Neuron (in vitro differentiated cells): ENCODE data around the gene POLD1.

ENCODE experiments used
- H2AFZ ChIP-seq: one replicate; pipeline ENCODE4 v1.6.1; 2013; ENCODE audit warnings: low read depth, mild to moderate bottlenecking, inconsistent platforms, low read length, moderate library complexity
- H3K27me3 ChIP-seq: one replicate; pipeline ENCODE4 v1.6.1; 2013; ENCODE audit warnings: low read length; ENCODE audit not compliant: insufficient read depth
- H3K36me3 ChIP-seq: one replicate; pipeline ENCODE4 v1.6.1; 2013; ENCODE audit warnings: low read length; ENCODE audit not compliant: insufficient read depth
- H3K4me1 ChIP-seq: one replicate; pipeline ENCODE4 v1.6.1; 2013; ENCODE audit warnings: low read length; ENCODE audit not compliant: insufficient read depth
- H3K4me3 ChIP-seq: 2 replicates; pipeline ENCODE4 v1.5.1; 2013; ENCODE audit warnings: mild to moderate bottlenecking, low read length, moderate library complexity
- H3K9me3 ChIP-seq: one replicate; pipeline ENCODE4 v1.6.1; 2013; ENCODE audit warnings: low read length

Gene POLD1

DNA sequence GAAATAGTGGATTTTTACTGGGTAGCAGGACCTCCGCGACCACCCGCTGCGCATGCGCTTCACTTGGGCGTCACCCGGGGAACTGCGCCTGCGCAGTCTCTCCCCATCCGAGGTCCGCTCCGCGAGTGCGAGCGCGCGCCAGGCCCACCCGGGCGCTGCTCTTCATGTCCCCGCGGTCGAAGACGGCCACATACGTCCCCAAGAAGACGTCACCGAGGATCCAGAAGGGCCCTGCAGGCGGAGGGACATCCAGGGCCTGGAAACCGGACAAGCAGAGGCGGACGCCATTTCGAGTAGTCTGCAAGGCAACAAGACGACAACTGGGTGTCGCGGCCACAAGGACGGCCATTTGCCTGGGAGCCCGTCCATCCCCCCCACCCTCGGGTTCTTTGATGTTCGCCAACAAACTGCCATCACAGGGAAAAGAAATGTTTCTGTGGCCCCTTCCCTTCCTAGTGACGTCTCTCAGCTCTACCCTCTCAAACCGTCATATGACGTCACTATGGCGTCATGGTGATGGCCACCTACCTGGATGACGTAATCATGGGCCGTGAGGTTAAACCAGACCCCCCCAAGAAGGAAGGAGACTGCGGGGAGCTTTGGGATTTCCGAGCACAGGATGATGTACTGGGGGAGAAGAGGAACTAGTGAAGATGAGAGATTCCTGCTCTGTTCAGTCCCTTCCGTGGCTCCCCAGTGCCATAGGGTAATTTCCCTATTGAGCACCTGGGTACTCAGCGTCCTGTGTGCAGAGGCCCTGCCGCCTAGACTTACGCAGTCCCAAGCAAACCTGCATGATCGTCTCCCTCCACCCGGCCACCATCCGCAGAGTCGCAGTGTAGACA, 25.4 kb upstream of the POLD1 start:
- no peak overlapping the region for H2AFZ ChIP-seq
- no peaks in the 10 kb centered on the region for H3K27me3 ChIP-seq
- no peaks in the 10 kb centered on the region for H3K4me1 ChIP-seq
- H3K9me3 ChIP-seq, result peaks cover 2% of the 10 kb centered on the region
- H3K36me3 ChIP-seq, result no peaks in the 10 kb centered on the region
- H3K4me3 ChIP-seq, result no peak overlapping the region

DNA sequence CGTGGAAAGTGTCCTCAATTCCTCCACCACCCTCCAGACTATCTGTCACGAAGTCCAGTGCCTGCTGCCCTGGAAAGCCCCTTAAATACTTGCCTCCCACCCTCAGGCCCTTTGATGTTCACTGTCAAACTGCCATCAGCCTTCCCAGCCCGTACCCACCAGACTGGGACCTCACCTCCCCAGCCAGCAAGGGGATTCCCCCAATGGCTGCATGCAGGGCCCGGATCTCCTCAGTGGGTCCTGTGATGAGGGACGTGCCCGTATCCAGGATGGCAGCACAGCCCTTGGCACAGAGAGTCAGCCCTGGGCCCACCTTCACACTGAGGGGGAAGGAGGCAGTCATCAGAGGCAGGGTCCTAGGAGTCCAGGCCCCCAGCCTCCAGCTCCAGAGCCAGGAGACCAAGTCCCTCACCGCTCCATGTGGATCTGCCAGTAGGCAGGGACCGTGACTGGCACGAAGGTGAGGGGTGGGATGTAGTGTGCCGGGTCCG, 24.8 kb upstream of the POLD1 start:
- Histone ChIP-seq H3K4me3 (no peak overlapping the region), H3K27me3 (no peaks in the 10 kb centered on the region), H3K36me3 (no peaks in the 10 kb centered on the region), H3K4me1 (no peaks in the 10 kb centered on the region), H2AFZ (no peak overlapping the region), H3K9me3 (peaks cover 2% of the 10 kb centered on the region)

DNA sequence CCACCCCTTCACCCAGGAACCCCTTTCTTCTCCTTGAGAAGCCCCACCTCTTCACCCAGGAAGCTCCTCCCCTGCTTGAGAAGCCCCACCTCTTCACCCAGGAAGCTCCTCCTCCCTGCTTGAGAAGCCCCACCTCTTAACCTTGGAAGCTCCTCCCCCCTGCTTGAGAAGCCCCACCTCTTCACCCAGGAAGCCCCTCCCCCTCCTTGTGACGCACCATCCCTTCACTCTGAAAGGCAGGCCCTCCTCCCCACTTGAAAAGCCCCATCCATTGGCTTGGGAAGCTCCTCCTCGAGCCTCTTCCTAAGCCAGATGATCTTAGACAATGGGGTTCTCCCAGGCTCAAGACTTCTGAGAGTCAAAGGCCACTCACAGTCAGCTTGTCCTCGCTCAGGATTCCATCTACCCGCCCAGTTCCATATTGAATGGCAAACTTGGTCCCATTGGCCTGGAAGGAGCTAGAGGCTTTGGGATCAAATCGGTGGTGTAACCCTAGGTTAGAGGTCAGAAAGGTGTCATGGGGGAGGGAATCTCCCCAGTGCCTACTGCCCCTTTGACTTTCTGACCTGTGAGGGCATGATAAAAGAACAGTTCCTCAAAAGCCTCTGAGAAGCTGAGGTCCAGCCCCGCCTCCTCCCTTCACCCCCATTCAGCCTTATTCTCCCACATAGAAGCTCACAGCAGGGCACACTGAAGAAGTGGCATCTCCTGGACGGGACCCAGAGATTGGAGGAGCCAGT, 22.7 kb upstream of the POLD1 start:
- H3K9me3 ChIP-seq, result peaks cover 2% of the 10 kb centered on the region
- H2AFZ ChIP-seq, result no peak overlapping the region
- H3K36me3 ChIP-seq, result no peaks in the 10 kb centered on the region
- no peaks in the 10 kb centered on the region for H3K27me3 ChIP-seq
- H3K4me1 ChIP-seq, result no peaks in the 10 kb centered on the region
- H3K4me3 ChIP-seq, result no peak overlapping the region

DNA sequence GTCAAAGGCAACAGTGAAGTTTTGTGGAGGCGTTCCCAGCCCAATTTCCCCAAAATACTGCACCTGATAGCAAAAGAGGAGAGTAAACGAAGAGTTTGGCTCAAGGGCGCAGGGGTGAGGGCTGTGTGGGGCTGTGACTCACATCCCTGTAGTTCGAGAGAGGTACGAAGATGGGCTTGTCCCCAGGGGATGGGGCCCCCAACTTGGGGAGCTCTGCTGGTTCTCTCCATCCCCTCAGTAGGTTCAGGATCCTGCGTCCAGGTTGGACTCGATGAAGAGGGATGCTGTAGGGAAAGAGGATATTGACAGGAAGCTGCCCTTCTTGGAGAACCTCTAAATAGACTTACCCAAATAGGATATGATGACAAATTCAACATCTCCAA, 22.1 kb upstream of the POLD1 start:
- H3K36me3 ChIP-seq, result no peaks in the 10 kb centered on the region
- H2AFZ ChIP-seq, result no peak overlapping the region
- no peaks in the 10 kb centered on the region for H3K4me1 ChIP-seq
- no peaks in the 10 kb centered on the region for H3K27me3 ChIP-seq
- H3K9me3 ChIP-seq, result peaks cover 2% of the 10 kb centered on the region
- no peak overlapping the region for H3K4me3 ChIP-seq

DNA sequence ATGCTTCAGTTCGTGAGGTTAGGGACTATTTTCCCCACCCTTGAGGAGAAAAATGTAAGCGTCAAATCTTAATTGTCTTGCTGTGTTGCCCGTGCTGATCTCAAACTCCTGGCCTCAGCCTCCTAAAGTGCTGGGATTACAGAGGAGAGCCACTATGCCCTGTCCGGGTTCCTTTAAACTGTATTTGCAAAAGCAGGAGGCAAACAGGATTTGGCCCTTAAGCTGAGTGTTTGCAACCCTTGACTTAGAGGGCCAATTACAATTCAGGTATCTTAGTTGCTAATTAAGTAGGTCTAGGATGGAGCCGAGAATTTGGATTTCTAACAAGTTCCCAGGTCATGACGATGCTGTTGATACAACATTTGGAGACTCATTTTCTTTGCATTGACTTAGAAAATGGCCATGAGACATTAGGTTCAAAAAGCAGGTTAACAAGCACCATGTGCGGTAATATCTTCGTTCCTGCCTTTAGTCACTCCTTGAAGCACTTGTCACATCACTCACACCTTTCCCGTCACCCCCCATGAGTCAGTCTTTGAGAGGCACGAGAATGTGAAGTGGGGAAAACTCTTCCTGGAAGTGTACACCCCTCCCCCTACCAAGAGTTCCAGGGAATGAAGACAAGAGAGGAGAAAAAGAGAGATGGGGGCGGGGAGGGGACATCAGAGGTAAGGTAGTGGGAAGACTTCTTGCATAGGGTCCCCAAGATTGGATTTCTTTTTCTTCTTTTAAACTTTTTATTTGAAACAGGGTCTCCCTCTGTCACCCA, 21.3 kb upstream of the POLD1 start:
- H3K27me3 ChIP-seq, result no peaks in the 10 kb centered on the region
- H3K4me1 ChIP-seq, result no peaks in the 10 kb centered on the region
- peaks cover under 1% of the 10 kb centered on the region for H3K9me3 ChIP-seq
- no peak overlapping the region for H3K4me3 ChIP-seq
- no peak overlapping the region for H2AFZ ChIP-seq
- no peaks in the 10 kb centered on the region for H3K36me3 ChIP-seq

DNA sequence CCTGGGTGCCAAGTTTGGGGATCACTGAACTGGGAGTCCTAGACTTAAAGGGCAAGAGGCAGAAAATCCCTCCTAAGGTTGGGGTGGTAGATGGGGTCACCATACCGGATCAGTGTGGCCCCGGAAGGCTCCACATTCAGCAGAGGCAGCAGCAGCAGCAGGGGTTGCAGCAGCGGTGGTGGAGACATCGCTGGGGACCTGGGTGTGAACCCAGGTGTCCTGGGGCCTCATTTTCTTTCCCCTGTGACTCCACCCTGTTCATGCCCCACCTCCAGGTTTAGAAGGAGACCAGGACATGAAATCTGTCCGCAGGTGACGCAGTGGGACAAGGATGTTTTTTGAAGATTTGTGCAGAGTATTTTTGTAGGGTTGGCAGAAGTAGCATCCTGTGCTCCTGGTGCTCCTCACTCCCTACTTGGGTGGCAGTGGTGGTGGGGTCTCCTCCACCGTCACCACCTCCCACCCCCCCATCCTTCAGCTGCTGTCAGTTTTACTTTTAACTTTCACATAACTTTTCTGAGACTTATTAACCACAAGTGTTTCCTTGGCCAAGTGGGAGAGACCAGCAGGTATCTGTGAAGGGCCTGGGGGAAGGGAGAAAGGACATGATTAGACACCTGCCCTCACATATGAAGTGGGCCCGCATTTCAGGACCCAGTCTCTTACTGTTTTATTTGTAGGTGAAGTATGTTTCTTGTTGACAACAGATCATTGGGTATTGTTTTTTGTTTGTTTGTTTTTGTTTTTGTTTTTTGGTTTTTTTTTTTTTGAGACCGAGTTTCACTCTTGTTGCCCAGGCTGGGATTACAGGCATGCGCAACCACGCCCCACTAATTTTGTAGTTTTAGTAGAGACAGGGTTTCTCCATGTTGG, 18.5 kb upstream of the POLD1 start, which contains the start of gene NAPSA:
Gene NAPSA (minus strand): TSS at position 206 of the 873 bp plus-strand sequence. CDS start 18 bp downstream, at position 188.
- Histone ChIP-seq H3K4me3 (no peak within 1 kb of the TSS), H3K27me3 (no peaks in the 10 kb centered on the region), H3K4me1 (peaks cover 6% of the 10 kb centered on the region), H3K9me3 (no peaks in the 10 kb centered on the region), H3K36me3 (no peaks in the 10 kb centered on the region), H2AFZ (no peak within 1 kb of the TSS)

DNA sequence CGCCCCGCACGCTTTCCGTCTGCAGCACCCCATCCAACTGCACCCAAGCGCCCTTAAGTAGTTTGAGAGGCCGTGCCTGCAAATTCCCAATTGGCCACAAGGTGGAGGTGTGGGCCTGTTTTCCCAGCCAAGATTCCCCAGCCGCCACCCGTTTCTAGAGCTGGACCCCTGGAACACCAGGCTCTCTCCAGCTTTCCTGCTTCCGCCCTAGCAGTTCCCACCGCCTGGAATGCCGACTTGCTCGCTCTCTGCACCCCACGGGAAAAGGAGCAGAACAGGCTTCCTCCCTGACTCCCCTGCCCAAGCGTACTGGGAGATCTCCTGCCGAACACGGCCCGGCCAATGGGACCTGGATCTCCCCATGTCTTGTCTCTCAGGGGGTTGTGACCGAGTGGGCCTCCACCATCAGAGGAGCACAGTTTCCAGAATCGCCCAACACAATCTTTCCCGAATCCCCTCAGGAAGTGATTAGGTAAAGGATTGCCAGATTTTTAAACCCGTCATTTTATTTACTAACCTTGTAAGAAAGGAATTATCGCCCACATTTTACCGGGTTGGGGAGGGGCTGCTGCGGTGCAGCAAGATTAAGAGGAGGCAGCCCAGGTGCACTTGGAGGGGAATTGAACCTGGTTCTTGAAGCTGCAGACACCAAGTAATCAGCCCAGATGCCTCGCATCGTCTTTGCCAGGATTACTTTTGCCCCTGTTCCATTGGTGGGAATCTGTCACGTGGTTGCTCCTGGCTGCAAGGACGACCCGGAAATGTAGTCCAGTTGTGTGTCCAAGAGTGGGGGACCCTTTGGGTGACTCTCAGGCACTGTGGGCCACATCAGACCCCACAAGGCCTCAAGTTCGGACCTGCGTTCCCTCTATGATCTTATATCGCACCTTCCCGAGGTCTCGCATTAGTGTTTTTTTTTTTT, 15.2 kb upstream of the POLD1 start:
- no peaks in the 10 kb centered on the region for H3K36me3 ChIP-seq
- H2AFZ ChIP-seq, result peak overlapping the region; percentile 29
- no peaks in the 10 kb centered on the region for H3K27me3 ChIP-seq
- H3K4me3 ChIP-seq, result peak overlapping the region; percentile 42
- H3K4me1 ChIP-seq, result peaks cover 6% of the 10 kb centered on the region
- no peaks in the 10 kb centered on the region for H3K9me3 ChIP-seq

DNA sequence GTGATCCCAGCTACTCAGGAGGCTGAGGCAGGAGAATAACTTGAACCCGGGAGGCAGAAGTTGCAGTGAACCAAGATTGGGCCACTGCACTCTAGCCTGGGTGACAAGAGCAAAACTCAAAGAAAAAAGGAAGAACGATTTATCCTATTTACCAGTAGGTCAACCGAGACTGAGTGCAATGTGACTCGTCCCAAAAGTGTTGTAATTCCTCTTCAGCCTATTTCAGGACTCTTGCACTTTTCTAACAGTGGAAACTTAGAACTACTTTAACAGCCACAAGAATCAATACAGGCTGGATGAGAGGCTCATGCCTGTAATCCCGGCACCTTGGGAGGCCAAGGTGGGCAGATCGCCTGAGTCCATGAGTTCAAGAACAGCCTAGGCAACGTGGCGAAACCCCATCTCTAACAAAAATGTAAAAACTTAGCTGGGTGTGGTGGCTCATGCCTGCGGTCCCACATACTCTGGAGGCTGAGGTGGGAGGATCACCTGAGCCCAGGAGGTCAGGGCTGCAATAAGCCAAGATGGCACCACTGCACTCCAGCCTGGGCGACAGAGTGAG, 12.2 kb upstream of the POLD1 start:
- no peak overlapping the region for H3K4me3 ChIP-seq
- no peaks in the 10 kb centered on the region for H3K27me3 ChIP-seq
- no peaks in the 10 kb centered on the region for H3K36me3 ChIP-seq
- no peaks in the 10 kb centered on the region for H3K9me3 ChIP-seq
- no peak overlapping the region for H2AFZ ChIP-seq
- peaks cover 9% of the 10 kb centered on the region for H3K4me1 ChIP-seq

DNA sequence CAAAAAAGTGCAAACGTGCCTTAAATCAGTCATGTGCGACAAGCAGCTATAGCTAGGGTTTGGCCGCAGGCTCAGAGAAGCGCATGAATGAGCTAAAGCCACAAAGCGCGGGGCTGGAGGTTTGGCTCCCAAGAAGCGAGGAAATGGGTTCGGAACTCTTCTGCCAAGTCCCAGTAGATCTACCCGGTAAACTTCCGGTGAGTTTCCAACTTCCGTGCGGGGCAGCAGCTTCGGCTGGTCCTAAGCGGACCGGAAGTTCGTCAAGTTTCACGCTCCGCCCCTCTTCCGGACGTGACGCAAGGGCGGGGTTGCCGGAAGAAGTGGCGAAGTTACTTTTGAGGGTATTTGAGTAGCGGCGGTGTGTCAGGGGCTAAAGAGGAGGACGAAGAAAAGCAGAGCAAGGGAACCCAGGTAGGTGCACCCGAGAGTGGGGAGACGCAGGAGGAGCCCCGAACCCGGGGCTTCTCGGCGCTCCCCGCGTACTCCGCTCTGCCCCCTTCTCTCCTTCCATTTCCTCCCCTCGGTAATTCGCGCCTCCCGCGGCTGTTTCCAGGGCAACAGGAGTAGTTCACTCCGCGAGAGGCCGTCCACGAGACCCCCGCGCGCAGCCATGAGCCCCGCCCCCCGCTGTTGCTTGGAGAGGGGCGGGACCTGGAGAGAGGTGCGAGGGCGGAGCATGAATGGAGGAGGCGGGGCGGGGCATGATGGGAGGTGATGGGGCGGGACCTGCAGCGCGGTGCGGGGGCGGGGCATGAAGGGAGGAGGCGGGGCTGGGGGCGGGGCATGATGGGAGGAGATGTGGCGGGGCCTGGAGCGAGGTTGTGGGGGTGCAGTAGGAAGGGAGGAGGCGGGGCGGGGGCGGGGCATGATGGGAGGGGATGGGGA, 7.7 kb upstream of the POLD1 start, which contains the start of gene NR1H2:
Gene NR1H2 (plus strand): TSS at position 292 of the 885 bp plus-strand sequence. CDS start 1,149 bp downstream, outside the sequence.
- Histone ChIP-seq H3K4me1 (peaks cover 4% of the 10 kb centered on the region), H2AFZ (peak within 1 kb of the TSS; percentile 55), H3K9me3 (no peaks in the 10 kb centered on the region), H3K4me3 (peak within 1 kb of the TSS; percentile 90), H3K36me3 (peaks cover 35% of the 10 kb centered on the region), H3K27me3 (no peaks in the 10 kb centered on the region)

DNA sequence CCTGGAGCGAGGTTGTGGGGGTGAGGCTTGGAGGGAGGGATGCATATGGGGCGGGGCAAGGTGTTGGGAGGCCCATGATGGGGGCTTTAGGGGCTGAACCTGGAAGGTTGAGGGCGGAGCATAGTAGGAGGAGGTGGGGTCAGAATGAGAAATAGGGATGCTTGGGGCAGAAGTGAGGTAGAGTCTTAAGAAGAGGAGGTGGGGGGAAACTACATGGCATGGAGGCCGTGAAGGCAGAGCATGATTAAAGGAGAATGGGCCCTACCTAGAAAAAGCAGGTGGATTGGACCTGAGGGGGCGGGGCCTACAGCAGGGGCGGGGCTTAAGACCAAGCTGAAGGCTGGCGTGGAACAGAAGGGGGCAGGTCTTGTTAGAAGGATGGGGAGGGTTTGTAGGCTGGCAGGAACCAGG, 7.1 kb upstream of the POLD1 start:
- Histone ChIP-seq H3K4me1 (peaks cover 4% of the 10 kb centered on the region), H3K9me3 (no peaks in the 10 kb centered on the region), H2AFZ (no peak overlapping the region), H3K27me3 (no peaks in the 10 kb centered on the region), H3K4me3 (peak overlapping the region; percentile 43), H3K36me3 (peaks cover 41% of the 10 kb centered on the region)
